GM12875 (cell line): ENCODE data around the gene TAS1R3.

Source experiments
- H3K4me3 ChIP-seq: one replicate; pipeline ENCODE4 v1.5.1; 2011; ENCODE audit warnings: low read depth, low read length, control low read depth
- CTCF ChIP-seq: IDR thresholded peaks from 2 replicates; pipeline ENCODE4 v1.5.1; 2011; ENCODE audit warnings: low read depth, mild to moderate bottlenecking, control low read depth, inconsistent platforms, low read length, moderate library complexity, borderline replicate concordance; ENCODE audit not compliant: insufficient read depth

TAS1R3 gene

GRCh38 chr1:1345384-1345783 lies 14.3 kb downstream of the TAS1R3 start:
- H3K4me3 ChIP-seq: no peak overlapping the region
- TF ChIP-seq CTCF: no peak

- no peak for TF ChIP-seq CTCF
- no peak overlapping the region for H3K4me3 ChIP-seq
Measured at GRCh38 chr1:1345860-1346500, 14.9 kb downstream of the TAS1R3 start.

GRCh38 chr1:1346501-1346890 lies 15.4 kb downstream of the TAS1R3 start:
- no peak for TF ChIP-seq CTCF
- H3K4me3 ChIP-seq: no peak overlapping the region

GRCh38 chr1:1347026-1347595 lies 16.0 kb downstream of the TAS1R3 start:
- no peak for TF ChIP-seq CTCF
- H3K4me3 ChIP-seq: no peak overlapping the region

GRCh38 chr1:1347663-1348419 lies 16.8 kb downstream of the TAS1R3 start:
- peak overlapping the region; percentile 80 for H3K4me3 ChIP-seq
- no peak for TF ChIP-seq CTCF

GRCh38 chr1:1348420-1349255 lies 17.6 kb downstream of the TAS1R3 start:
- H3K4me3 ChIP-seq: peak overlapping the region; percentile 80
- TF ChIP-seq CTCF: no peak
